NCI-H146 treated with DMSO at 0.1 percent for 48 hours (cell line): ENCODE results near the gene ANGEL2.
"Not testable (repeated sequence)": the region's sequence is repeated elsewhere in the genome, so short reads cannot be mapped to it uniquely, and the experiment has no call there.

Experiments used
- DNase-seq: peaks from one replicate; lab custom pipeline; 2025; ENCODE audit not compliant: unreplicated experiment; lab: John Stamatoyannopoulos, UW

The ANGEL2 gene, protein sequence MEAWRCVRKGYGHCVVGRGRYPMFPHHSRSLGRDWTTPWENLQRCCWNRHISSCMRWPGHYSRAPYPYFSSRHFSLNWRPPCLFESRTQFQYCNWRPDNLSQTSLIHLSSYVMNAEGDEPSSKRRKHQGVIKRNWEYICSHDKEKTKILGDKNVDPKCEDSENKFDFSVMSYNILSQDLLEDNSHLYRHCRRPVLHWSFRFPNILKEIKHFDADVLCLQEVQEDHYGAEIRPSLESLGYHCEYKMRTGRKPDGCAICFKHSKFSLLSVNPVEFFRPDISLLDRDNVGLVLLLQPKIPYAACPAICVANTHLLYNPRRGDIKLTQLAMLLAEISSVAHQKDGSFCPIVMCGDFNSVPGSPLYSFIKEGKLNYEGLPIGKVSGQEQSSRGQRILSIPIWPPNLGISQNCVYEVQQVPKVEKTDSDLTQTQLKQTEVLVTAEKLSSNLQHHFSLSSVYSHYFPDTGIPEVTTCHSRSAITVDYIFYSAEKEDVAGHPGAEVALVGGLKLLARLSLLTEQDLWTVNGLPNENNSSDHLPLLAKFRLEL

DNA sequence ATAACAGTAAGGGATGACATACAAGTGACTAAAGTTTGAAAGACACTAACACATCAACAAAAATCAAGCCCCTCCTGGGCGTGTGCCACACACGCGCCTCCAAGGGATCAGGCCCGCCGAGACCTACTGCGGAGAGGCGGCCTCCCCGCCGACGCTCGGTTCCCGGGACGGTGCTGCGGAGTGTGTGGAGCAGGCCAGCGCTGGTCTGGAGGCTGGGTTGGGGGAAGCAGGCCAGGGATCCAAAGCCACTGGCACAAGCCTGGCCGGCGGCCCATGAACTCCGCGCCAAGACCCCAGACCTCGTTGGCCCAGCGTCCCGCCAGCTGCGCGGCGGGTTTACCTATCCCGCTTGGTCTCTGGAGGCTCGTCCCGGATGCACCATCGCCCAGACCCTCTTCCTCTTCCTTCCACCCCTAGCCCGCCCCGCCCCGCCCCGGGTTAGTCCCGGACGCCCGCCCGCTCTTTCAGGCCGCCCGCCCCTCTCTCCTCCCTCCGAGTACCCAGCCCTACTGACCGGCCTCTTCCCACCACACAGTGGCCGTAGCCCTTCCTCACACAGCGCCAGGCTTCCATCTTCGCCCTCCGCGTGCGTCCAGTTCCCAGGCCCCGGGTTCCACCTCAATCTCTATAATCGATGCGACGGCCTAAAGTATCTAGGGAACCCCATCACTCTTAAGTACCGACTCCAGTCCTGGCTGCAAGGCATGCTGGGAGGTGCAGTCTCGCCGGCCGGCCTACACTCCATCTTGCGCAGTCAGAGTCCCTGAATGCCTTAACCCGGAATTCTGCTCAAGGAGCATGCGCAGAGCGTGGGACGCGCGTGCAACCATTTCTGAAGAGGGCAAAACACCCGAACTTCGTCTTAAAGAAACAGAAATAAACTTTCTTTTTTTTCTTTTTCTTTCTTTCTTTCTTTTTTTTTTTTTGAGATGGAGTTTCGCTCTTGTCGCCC lies at the start of gene ANGEL2:
Gene ANGEL2, minus strand, starts transcription at position 769 of the 952 bp plus-strand sequence. Its CDS starts 196 bp downstream, at position 573.
- peak; percentile 85 for DNase-seq

DNA sequence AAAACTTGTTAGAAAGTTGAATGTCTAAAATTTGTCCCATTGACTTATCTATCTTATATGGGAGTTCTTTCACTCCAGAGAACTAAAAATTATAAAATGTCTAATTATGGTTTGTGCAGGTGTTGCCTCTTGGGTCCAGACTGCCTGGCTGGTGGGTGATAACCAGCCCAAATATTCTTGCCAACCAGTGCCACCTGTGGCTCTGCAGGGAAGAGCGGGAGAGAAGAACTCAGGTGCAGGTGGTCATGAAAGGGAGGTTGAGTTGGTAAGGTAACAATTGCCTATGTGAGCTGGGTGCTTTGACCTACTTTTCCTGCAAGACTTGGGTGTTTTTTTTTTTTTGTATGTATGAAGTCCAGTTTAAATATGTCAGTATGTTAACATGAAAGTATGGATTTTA lies 45.6 kb upstream of the ANGEL2 start:
- peak; percentile 27 for DNase-seq

DNA sequence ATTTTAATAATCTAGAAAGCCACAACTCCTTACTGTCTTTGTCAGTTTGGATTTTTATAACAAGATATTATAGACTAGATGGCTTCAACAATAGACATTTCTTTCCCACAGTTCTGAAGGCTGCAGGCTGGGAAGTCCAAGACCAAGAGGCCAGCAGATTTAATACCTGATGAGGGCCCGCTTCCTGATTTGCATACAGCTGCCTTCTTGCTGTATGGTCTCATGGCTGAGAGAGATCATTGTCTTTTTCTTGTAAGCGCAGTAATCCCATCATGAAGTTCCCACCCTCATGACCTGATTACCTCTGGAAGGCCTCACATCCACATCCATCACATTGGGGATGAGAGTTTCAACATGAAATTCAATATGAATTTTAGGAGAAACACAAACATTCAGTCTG lies 45.2 kb upstream of the ANGEL2 start:
- DNase-seq, result peak; percentile 51

DNA sequence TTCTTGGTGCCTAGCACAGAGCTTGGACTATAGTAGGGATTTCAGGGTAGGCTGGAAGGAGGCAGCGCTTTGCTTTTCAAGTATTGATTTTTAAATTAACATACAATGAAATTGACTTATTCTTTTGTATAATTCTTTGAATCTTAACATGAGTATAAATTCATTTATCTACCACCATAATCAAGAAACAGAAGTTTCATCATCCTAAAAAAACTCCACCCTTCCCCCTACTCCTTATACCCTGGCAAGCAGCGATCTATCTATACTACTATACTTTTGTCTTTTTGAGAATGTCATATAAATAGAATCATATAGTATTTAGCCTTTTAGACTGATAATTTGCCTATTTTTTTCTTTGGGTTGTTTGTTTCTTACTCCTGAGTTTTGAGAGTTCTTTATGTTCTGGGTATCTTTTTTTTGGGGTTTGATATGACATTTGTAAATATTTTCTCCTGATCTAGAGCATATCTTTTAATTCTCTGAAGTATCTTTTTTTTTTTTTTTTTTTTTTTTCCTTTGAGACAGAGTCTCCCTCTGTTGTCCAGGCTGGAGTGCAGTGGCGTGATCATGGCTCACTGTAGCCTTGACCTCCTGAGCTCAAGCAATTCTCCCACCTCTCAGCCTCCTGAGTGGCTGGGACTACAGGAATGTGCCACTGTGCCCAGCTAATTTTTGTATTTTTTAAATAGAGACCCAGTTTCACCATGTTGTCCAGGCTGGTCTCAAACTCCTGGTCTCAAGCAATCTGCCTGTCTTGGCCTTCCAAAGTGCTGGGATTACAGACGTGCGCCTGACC lies 41.8 kb upstream of the ANGEL2 start:
- DNase-seq, result no peak

DNA sequence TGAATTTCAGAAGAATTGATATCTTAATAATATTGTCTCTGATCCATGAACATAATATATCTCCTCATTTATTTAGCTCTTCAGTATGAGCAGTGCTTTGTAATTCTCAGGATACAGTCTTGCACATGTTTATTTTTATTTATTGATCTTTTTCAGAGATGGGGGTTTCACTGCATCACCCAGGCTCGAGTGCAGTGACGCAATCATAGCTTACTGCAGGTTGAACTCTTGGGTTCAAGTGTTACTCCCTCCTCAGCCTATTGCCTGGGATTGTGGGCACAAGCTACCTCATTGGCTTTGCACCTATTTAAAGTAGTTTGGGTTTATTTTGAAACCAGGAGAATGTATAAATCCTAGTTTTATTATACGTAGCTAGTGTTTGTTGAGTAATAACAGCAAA lies 40.1 kb upstream of the ANGEL2 start:
- no peak for DNase-seq

DNA sequence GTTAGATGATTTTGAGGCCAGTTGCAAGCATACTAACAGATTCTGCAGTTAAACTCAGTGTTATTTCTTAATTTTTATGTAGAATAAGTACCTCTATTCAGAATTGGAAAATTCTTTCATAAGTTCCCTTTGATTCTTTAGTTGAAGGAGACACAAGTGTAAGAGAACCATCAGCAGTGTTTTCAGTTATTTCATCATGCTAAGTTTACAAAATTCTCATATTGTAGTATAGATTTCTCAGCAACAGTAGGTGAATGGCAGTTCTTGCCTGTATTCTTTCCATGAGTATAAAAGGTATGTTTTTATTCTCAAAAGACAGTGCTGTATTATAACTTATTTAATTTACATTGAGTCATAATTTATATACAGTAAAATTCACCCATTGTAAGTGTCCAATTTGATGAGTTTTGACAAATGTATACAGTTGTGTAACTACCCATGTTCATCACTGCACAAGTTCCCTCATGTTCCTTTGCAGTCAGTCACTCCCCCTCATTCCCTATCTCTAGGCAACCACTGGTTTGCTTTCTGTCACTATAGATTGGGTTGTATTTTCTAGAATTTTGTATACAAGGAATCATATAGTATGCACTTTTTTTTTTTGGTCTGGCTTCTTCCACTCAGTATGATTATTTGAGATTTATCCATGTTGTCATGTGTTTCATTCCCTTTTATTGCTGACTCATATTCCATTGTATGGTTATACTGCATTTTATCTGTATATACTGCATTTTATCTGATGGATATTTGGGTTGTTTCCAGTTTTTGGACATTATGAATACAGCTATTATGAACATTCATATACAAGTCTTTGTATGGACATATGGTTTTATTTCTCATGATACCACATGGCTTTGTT lies 39.3 kb upstream of the ANGEL2 start:
- DNase-seq, result no peak

DNA sequence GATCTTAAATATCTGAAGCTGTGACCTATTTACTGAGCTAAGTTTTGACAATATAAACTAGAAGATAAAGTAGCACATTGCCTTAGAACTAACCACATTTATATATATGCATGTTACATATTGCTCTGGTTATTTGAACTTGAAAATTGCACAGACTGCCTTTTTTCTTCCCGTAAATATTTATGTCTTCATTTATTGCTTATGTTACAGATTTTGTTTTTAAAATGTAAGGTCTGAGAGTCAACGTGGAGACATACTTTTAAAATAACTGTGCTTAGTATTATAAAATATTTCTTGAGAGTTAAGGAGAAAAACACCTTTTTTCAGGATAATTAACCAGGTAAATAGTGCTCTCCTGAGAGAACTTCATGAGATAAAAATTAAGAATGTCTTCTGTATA lies 38.5 kb upstream of the ANGEL2 start:
- no peak for DNase-seq

DNA sequence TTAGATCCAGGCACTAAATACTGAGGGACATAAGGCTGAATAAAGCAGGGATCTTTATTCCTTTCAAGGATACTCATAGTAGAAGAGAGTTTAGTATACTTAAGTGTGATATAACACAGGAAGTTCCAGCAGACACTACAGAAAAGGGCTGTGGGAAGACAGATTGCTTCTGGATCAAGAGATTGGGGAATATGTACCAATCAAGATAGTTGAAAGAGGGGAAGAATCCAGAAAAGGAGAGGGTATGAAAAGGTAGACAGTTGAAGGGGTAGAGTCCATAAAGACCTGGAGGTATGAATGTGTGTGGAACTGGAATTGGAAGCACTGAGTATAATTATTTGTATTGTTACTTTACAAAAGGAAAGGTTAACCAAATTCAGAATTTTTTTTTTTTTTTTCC lies 37.8 kb upstream of the ANGEL2 start:
- DNase-seq, result no peak

DNA sequence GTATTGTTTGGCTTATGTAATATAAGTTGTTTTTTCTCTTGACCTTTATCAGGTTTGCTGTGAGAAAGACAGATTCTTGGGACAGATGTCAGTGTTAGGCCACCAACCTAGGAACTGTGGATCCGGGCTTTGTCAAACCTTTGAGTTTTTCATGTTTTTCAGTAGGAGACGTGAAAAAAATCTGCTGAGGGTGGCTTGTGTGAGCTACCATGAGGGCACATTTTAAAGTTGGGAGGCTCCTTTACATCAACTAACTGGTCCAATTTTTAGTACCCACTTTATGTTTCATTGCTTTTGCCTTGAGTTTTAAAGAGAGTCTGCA lies 36.2 kb upstream of the ANGEL2 start:
- no peak for DNase-seq

DNA sequence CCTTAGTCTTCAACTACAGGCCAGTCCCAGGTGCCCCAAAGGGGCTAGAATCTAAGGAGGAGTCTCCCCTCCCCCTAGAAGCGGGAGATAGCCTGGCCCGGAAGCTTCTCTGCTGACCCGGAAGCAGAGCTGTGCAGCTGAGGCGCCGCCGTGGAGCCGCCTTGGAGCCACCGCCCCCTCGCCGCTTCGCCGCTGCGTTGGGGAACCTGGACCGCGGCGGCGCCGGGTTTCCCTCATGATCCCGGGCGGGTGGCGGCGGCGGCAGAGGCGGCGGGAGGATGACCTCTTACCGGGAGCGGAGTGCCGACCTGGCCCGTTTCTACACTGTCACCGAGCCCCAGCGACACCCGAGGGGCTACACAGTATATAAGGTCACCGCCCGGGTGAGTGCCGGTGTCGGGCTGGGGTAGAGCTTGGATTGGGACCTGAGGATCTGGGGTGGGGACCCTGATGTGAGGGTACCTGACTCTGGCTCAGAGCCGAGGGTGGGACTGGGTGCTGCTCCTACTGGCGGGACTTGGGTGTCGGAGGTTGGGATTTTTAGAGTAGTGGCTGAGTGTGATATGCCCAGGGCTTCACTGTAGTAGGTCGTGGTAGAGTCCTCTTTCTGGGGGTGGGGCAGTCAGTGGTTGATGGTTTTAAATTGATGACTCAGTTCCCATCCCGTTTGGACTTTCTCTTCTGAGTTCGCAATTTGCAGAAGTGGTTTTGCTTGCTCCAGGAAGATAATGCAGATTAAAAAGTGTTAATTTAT lies 35.6 kb upstream of the ANGEL2 start, which contains the start of gene RPS6KC1:
Gene RPS6KC1, plus strand, starts transcription at position 115 of the 754 bp plus-strand sequence. Its CDS starts 164 bp downstream, at position 279.
- DNase-seq, result peak; percentile 74

DNA sequence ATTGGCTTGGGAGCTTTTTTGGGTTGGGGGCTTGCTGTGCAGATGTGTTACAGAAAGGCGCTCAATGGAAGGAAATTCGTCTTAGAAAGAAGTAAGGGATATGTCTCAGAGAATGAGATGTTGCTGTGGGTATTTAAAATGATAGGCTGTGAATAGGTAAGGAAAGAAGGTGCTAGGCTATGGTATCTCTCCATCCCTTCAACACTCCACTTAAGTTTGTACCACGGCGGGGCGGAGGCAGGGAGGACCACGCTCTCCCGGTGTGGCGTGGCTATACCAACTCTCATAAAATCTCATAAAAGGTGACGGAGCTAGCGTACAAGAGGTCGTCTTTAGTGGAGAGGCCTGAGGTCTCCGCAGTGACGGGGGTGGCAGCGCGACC lies 35.1 kb upstream of the ANGEL2 start:
- no peak for DNase-seq

DNA sequence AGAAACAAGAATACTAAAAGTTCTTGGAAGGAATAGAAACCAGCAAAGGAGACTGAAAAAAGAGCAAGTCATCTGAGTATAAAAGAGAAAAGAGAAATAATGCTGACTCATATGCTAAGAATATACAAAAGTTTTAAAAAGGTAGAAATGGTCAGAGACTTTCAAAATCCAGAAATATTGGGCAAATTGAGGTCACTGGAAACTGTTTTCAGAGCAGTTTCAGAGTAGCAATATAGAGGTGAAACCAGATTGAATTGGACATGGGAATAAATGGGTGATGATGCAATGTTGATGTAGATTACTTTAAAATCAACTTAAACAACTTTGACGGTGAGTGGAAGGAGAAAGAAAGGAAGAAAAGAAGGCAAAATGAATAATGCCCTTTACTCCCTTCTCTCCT lies 33.6 kb upstream of the ANGEL2 start:
- no peak for DNase-seq

DNA sequence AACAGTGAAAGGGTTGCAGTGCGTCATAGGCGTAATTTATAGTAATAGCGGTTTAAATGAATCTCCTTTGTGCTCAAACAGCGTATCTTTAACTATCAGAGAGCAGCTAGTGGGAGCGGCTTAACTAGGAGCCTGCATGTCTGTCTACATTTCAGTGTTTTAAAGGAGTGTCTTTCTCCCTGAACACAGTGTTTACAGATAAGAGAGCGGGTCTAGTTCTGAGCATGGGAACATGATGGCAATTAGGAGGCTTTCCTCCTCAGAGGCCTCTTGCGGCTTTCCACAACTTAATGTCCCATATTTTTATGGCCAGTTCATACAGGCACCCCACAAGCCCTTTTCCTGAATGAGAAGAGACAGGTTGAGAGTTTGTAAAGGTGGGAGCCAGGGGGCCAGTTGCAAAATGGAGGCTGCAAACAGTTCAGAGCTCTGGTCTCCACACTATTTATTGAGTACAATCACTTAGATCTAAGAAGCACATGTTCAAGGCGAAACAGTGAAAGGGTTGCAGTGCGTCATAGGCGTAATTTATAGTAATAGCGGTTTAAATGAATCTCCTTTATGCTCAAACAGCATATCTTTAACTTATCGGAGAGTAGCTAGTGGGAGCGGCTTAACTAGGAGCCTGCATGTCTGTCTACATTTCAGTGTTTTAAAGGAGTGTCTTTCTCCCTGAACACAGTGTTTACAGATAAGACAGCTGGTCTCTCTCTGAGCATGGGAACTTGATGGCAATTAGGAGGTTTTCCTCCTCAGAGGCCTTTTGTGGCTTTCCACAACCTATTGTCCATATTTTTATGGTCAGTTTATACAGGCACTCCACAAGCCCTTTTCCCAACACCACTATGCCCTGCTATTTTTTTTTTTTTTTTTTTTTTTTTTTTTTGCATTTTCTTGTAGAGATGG lies 29.9 kb upstream of the ANGEL2 start:
- peak; percentile 25 for DNase-seq

DNA sequence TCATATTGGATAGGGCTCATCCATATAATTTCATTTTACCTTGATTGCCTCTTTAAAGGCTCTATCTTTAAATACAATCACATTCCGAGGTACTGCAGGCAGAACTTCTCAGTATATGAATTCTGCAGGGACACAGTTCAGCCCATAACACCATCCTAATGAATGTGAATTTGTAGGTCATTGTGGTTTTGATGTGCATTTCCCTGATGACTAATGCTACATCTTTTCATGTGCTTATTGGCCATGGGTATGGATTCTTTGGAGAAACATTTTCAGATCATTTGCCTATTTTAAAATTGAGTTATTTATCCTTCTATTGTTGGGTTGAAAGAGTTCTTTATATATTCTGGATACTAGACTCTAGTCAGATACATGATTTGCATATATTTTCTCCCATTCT lies 25.8 kb upstream of the ANGEL2 start:
- DNase-seq, result no peak

DNA sequence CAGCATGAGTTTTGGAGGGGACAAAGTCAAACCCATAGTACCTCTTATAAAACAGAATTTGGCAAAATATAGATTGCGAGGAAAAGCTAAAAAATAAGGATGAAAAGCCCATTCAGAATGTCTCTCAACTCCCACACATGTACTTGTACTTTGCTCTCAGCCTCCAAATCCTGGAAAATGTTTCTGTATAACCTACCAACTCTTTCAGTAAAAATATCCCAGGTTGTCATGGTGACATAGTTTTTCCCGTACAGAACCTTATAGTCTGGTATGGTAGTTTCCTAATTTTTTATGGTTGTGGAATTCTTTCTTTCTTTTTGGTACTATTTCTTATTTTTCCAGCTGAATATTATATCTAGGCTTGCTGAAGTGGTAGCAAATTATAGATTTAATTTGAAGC lies 19.9 kb upstream of the ANGEL2 start:
- DNase-seq, result no peak

DNA sequence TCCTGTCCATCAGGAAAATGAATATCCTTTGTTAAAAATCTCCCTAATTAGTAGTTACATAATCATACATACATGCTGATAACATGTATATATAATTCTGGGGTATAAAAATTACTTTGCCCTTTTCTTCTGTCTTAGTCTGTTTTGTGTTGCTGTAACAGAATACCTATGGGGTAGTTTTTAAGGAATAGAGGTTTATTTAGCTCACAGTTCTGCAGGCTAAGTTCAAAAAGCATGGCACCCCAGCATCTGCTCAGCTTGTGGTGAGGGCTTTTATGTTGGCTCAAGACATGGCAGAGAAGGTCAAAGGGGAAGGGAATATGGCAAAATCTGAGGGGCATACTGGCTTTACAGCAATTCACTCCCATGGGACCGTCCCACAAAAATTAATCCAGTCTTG lies 19.0 kb upstream of the ANGEL2 start:
- DNase-seq, result no peak

DNA sequence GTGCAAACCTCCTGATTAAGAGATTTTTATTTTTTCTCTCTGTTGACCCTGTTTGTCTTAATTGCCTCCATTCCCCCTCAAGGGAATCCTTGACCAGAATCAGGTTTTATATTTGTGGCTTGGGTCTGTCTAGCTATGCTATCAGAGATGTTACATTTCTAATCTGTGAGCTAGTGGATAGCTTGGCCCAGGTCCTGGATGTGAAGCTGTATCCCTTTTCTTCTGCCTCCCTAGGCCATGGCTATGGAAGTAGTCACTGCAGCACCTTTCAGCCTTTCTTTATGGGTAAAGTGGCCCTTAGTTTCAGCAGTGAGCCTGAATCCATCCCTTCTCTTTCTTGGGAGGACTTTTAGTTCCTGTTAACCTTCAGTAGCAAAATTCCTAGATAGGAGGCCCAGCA lies 17.0 kb upstream of the ANGEL2 start:
- no peak for DNase-seq

DNA sequence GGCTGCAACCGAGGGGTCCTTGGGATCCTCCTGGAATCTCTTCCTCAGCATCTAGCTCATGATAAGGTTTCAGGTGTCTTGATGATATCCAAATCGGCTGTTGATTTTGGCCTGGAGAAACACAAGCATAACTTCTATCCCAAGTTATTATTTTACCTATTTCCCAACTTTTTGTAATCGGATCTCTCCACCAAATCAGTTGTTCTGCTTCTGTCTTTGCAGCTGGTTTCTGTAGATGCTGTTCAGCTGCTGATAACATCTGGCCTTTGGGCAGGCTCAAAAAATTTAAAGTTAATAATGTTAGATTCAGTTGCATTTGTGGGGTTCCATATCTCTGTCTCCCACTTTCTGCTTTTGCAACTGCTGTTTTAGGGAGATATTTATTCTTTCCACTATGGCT lies 11.4 kb upstream of the ANGEL2 start:
- not testable (repeated sequence) for DNase-seq
